ENCODE results near the gene PLIN1.

DNA sequence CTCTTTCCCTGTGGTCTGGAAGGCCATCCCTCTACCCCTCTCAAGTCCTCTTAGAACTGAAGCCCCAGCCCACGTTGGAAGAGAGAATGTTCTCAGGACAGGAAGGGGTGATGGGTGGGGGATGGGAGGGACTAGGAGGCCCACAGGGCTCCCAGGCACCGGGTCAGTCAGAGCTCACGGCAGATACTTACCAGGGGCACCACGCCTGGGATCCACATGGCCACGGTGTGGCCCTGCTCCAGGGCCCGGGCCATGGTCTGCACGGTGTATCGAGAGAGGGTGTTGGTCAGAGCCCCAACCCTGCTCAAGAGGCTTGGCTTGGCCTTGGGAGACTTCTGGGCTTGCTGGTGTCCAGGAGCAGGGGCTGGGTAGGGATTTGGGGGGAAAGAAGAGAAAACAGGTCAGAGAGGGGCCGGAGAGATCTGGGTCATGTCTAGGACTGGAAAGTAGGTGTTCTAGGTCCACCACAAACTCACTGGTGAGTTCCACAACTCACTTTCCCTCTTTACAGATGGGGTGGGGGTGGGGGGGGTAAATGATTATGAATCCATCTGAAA, 9.8 kb downstream of the PLIN1 start:
- no peak for TF ChIP-seq CTCF (IDR thresholded peaks at IDR 0.05; ENCODE audit: low read length)
- no peak for TF ChIP-seq EZH2 (IDR thresholded peaks at IDR 0.05; ENCODE audit: borderline replicate concordance, low read length)
